Measurements from ENCODE around the gene DCDC2C.

- TF ChIP-seq CTCF (conservative IDR thresholded peaks at IDR 0.05; ENCODE audit: low read depth, low read length) (no peak), EZH2 (IDR thresholded peaks at IDR 0.05; ENCODE audit: borderline replicate concordance, low read depth, low read length, poor library complexity, severe bottlenecking) (no peak)
Observed at GRCh38 chr2:3672861-3673678, 30.3 kb upstream of the DCDC2C start.

Measured in A673 (cell line).